Activated CD4-positive, alpha-beta T cell treated with anti-CD3 and anti-CD28 coated beads for 48 hours (primary cell): ENCODE measurements around the gene OR10C1.

Source experiments
- DNase-seq: peaks from one replicate; pipeline ENCODE4 v3.0.0-alpha.2; 2020

OR10C1 gene

GRCh38 chr6:29479560-29479959 lies 40.5 kb downstream of the OR10C1 start:
- DNase-seq = no peak

- no peak for DNase-seq
Measured at GRCh38 chr6:29483186-29483585, 44.1 kb downstream of the OR10C1 start.

GRCh38 chr6:29483735-29484134 lies 44.6 kb downstream of the OR10C1 start:
- no peak for DNase-seq

- no peak for DNase-seq
Measured at GRCh38 chr6:29486577-29486976, 47.5 kb downstream of the OR10C1 start.

- DNase-seq = no peak
Measured at GRCh38 chr6:29487131-29487530, 48.0 kb downstream of the OR10C1 start.

- DNase-seq = no peak
Measured at GRCh38 chr6:29487660-29488059, 48.6 kb downstream of the OR10C1 start, which contains the start of gene MAS1L. Gene MAS1L (minus strand): TSS chr6:29487956. CDS start chr6:29487902, 54 bp downstream.

GRCh38 chr6:29488874-29489273 lies 49.8 kb downstream of the OR10C1 start:
- DNase-seq = no peak

GRCh38 chr6:29489286-29489685 lies 50.2 kb downstream of the OR10C1 start:
- DNase-seq = peak; percentile 12

GRCh38 chr6:29490055-29490454 lies 50.9 kb downstream of the OR10C1 start:
- DNase-seq = no peak

- DNase-seq = no peak
Measured at GRCh38 chr6:29490552-29490951, 51.4 kb downstream of the OR10C1 start.
